ENCODE data around the gene MLF1.

DNA sequence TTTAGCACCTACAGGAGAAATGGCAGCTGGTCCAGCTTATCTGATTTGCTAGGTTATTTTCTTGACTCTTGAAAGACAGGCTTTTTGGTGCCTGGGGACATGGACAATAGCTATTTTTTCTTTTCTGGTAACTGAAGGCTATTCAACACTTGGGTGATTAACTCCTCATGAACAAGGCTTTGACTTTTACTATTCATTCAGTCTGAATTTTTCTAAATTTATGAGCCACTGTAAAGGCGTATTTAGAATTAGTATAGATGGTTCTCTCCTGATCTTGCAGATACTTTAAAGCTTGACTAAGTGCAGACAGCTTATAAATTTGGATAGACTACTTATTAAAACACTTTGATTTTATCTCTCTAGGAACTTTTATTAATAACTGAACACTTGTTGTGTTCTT, 54.9 kb downstream of the MLF1 start:
- TF ChIP-seq, protein P1, sequence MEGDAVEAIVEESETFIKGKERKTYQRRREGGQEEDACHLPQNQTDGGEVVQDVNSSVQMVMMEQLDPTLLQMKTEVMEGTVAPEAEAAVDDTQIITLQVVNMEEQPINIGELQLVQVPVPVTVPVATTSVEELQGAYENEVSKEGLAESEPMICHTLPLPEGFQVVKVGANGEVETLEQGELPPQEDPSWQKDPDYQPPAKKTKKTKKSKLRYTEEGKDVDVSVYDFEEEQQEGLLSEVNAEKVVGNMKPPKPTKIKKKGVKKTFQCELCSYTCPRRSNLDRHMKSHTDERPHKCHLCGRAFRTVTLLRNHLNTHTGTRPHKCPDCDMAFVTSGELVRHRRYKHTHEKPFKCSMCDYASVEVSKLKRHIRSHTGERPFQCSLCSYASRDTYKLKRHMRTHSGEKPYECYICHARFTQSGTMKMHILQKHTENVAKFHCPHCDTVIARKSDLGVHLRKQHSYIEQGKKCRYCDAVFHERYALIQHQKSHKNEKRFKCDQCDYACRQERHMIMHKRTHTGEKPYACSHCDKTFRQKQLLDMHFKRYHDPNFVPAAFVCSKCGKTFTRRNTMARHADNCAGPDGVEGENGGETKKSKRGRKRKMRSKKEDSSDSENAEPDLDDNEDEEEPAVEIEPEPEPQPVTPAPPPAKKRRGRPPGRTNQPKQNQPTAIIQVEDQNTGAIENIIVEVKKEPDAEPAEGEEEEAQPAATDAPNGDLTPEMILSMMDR (IDR thresholded peaks at IDR 0.05) = no peak
- TF ChIP-seq POLR2A (IDR thresholded peaks at IDR 0.05) = no peak
